Esophagus muscularis mucosa (tissue), 4 donors: ENCODE measurements around the gene PIF1. TPM values are rescaled to one million over a fixed set of nuclear protein-coding genes. Genes with fewer than 3 reads are reported as not detected.
A peak's percentile ranks its signal among the peaks of the same experiment; 100 is the strongest.
"Not testable (repeated sequence)": the region's sequence is repeated elsewhere in the genome, so short reads cannot be mapped to it uniquely, and the experiment has no call there.

Experiments
- DNase-seq: peaks from one replicate; pipeline ENCODE4 v3.0.0-alpha.2; 2017; ENCODE audit errors: extremely low spot score
- H3K27ac ChIP-seq, 4 donors: fragments of 200-600 bp; sonication (generic); replicated peaks in 1 of 4; 1 replicate in 3 of 4; 2 replicates in 1 of 4; pipeline ENCODE4 v1.5.1; 2016 to 2019; ENCODE audit warnings: mild to moderate bottlenecking in 1 of 4
- H3K27me3 ChIP-seq, 4 donors: fragments of 200-600 bp; sonication (generic); one replicate each; pipeline versions ENCODE4 v1.5.1 to v1.6.0; 2016 to 2019
- H3K36me3 ChIP-seq, 4 donors: fragments of 200-600 bp; sonication (generic); one replicate each; pipeline ENCODE4 v1.5.1; 2016 to 2019
- H3K4me1 ChIP-seq, 4 donors: fragments of 200-600 bp; sonication (generic); one replicate each; pipeline ENCODE4 v1.5.1; 2016 to 2019
- H3K4me3 ChIP-seq, 4 donors: fragments of 200-600 bp; sonication (generic); 1 replicate in 2 of 4; 2 replicates in 2 of 4; pipeline ENCODE4 v1.5.1; 2016 to 2019; ENCODE audit warnings: mild to moderate bottlenecking in 4 of 4, moderate library complexity in 1 of 4
- H3K9me3 ChIP-seq, 4 donors: fragments of 200-600 bp; sonication (generic); 1 replicate in 3 of 4; 2 replicates in 1 of 4; pipeline ENCODE4 v1.5.1; 2016 to 2019
- EP300 ChIP-seq: sonication (generic); formaldehyde crosslinking; IDR thresholded peaks from one replicate; pipeline ENCODE4 v1.6.1; 2017; ENCODE audit warnings: antibody characterized with exemption
- POLR2A ChIP-seq: fragments of 450-650 bp; IDR thresholded peaks from one replicate; pipeline ENCODE4 v1.6.1; 2017; ENCODE audit warnings: antibody characterized with exemption, moderate library complexity, mild to moderate bottlenecking, low read depth
- POLR2AphosphoS5 ChIP-seq, 2 donors: sonication (generic); formaldehyde crosslinking; IDR thresholded peaks; one replicate each; pipeline ENCODE4 v1.6.1; 2017; ENCODE audit warnings: antibody characterized with exemption in 2 of 2
- WGBS: methylation state at CpG from one replicate; pipeline ENCODE4 v1.1.5; 2018; 5-methylcytosine and 5-hydroxymethylcytosine counted together
- intact Hi-C: fragments of 100-400 bp; cut with DNase I; formaldehyde crosslinking; loops from one replicate; pipeline ENCODE4 v1.15.1; 2023
- total RNA-seq, 4 donors: library from RNA; depleted of rRNA; stranded (reverse); fragments of >200 nt; gene quantifications; one replicate each; pipeline versions ENCODE4 v1.1.0 to v1.2.1, GENCODE V29; 2016
- TF ChIP-seq, protein P1 (sequence below), 3 experiments: fragments of 200-600 bp in 2 of 3; fragments of 450-650 bp in 1 of 3; sonication (generic) in 2 of 3; IDR thresholded peaks; one replicate each; pipeline ENCODE4 v1.5.1; 2017 to 2019; ENCODE audit warnings: antibody characterized with exemption in 3 of 3, mild to moderate bottlenecking in 2 of 3, moderate library complexity in 1 of 3

Gene PIF1
- total RNA-seq, 4 donors from 2014 or later = 0.78 to 4.4 (median 2.0) TPM

DNA sequence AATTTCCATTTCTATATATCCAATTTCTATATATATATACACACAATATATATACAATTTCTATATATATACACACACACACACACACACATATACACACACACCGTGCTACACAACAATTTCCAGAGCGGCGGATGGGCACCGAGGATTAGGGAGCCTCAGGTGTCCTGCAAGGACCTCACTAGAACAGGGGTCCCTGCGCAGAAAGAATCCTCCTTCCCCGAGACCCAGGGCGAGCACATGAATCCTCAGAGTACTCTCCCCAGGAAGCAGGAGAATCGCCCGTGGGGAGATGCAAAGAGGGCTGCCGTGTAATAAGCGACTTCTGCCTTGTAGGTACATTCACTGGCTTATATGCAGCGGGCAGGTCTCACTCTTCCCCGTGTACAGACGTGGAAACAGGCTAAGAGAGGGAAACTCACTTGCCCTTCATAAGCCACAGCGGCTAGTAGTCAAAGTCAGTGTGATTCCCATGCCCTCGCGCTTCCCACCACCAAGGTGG is 467 bp downstream of the PIF1 start:
- TF ChIP-seq POLR2A = no peak
- TF ChIP-seq EP300 = no peak
- TF ChIP-seq POLR2AphosphoS5 (IDR thresholded peaks at IDR 0.05) = no peak
- TF ChIP-seq, protein P1, sequence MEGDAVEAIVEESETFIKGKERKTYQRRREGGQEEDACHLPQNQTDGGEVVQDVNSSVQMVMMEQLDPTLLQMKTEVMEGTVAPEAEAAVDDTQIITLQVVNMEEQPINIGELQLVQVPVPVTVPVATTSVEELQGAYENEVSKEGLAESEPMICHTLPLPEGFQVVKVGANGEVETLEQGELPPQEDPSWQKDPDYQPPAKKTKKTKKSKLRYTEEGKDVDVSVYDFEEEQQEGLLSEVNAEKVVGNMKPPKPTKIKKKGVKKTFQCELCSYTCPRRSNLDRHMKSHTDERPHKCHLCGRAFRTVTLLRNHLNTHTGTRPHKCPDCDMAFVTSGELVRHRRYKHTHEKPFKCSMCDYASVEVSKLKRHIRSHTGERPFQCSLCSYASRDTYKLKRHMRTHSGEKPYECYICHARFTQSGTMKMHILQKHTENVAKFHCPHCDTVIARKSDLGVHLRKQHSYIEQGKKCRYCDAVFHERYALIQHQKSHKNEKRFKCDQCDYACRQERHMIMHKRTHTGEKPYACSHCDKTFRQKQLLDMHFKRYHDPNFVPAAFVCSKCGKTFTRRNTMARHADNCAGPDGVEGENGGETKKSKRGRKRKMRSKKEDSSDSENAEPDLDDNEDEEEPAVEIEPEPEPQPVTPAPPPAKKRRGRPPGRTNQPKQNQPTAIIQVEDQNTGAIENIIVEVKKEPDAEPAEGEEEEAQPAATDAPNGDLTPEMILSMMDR (IDR thresholded peaks at IDR 0.05) = no peak
- peaks cover 18 to 43% (median 33%) of the 10 kb centered on the region in 4 donors for H3K4me1 ChIP-seq
- intact Hi-C loops = loop anchor here (10.0 kb wide), 1 partner anchor 160 kb away; the partner anchor contains the start of gene SPG21
- peak overlapping the region; percentile 45 to 53 (median 51) for H3K4me3 ChIP-seq
- 2% methylated on average over 17 of the region's 17 CpGs for WGBS
- H3K27ac ChIP-seq = peak overlapping the region; percentile 42 to 82 (median 74)
- no peaks in the 10 kb centered on the region for H3K9me3 ChIP-seq
- H3K36me3 ChIP-seq = no peaks in the 10 kb centered on the region
- H3K27me3 ChIP-seq = no peaks in the 10 kb centered on the region
- DNase-seq = no peak

DNA sequence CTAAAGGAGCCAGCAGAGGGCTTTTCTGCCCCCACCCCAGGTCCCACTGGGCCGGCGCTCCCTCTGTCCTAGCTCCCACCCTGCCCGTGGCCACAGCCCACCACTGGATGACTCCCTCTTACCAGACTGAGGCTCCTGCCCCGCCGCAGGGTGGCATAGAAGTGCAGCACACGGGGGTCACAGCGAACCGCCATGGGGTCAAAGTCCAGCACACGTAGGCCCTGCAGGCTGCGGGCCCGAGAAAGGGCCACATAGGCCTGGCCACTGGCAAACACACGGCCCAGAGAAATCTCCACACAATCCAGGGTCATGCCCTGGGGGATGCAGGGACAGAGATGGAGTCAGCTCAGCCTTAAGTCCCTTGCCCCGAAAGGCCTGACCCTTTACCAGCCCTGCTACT is 9.0 kb downstream of the PIF1 start:
- no peaks in the 10 kb centered on the region for H3K27me3 ChIP-seq
- WGBS = 92% methylated on average over 2 of the region's 13 CpGs
- intact Hi-C loops = no loop called here
- H3K4me3 ChIP-seq = no peak overlapping the region
- H3K36me3 ChIP-seq = no peaks in the 10 kb centered on the region
- TF ChIP-seq POLR2A (no peak), EP300 (no peak), POLR2AphosphoS5 (IDR thresholded peaks at IDR 0.05) (no peak)
- TF ChIP-seq, protein P1 (IDR thresholded peaks at IDR 0.05) = no peak
- H3K27ac ChIP-seq = no peak overlapping the region
- no peaks in the 10 kb centered on the region for H3K4me1 ChIP-seq
- no peak for DNase-seq
- no peaks in the 10 kb centered on the region for H3K9me3 ChIP-seq

DNA sequence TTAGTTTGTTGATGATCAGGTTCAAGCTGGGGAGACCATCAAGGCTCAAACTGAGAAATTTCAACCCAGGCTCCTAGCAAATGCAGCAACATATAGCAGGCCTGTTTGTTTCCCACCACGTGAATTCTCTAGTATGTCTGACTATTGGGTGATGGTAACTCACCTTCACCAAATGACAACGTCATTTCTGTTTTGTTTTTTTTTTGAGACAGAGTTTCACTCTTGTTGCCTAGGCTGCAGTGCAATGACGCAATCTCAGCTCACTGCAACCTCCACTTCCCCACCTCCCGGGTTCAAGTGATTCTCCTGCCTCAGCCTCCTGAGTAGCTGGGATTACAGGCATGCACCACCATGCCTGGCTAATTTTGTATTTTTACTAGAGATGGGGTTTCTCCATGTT is 10.5 kb downstream of the PIF1 start:
- H3K36me3 ChIP-seq, H3K9me3 ChIP-seq, intact Hi-C loops, H3K27ac ChIP-seq, DNase-seq, H3K27me3 ChIP-seq, H3K4me3 ChIP-seq: not testable (repeated sequence)
- H3K4me1 ChIP-seq = peaks cover 0 to 13% (median 7%) of the 10 kb centered on the region in 4 donors
- WGBS = 77% methylated on average over 4 of the region's 4 CpGs

DNA sequence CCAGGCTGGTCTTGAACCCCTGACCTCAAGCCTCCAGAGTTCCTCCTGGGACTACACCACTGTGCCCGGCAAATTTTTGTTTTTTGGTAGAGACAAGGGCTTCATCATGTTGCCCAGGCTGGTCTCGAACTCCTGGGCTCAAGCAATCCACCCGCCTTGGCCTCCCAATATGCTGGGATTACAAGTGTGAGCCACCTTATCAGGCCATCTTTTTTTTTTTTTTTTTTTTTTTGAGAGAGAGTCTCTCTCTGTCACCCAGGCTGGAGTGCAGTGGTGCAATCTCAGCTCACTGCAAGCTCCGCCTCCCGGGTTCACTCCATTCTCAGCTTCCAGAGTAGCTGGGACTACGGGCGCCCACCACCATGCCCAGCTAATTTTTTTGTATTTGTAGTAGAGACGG is 11.2 kb downstream of the PIF1 start:
- H3K36me3 ChIP-seq, DNase-seq, H3K4me3 ChIP-seq, H3K9me3 ChIP-seq, H3K27me3 ChIP-seq, H3K27ac ChIP-seq, intact Hi-C loops: not testable (repeated sequence)
- 92% methylated on average over 8 of the region's 8 CpGs for WGBS
- peaks cover 0 to 20% (median 14%) of the 10 kb centered on the region in 4 donors for H3K4me1 ChIP-seq

DNA sequence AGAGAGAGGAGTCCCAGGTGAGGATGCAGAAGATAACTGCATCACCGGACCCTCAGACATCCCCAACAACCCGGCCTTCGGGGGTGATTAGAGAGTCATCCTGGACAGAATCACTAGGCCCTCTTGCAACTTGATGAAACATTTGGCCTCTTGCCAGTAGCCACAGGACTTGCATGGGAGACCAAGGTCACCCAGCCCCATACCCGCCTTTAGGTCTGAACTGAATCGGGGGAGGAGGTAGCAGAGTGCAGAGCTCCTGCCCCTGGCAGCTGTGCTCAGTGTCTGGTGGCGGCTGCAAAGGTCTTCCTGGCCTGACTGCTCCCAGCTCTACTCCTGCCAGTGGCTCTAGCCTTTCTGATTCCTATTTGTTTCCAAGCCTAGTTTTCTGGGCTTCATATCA is 12.4 kb downstream of the PIF1 start:
- H3K9me3 ChIP-seq = no peaks in the 10 kb centered on the region
- no peak overlapping the region for H3K4me3 ChIP-seq
- no peaks in the 10 kb centered on the region for H3K36me3 ChIP-seq
- no peak for TF ChIP-seq POLR2A
- TF ChIP-seq, protein P1 (IDR thresholded peaks at IDR 0.05) = no peak
- no peak for TF ChIP-seq EP300
- no peak for TF ChIP-seq POLR2AphosphoS5 (IDR thresholded peaks at IDR 0.05)
- DNase-seq = no peak
- intact Hi-C loops = no loop called here
- H3K4me1 ChIP-seq = peaks cover 0 to 32% (median 26%) of the 10 kb centered on the region in 4 donors
- WGBS = 59% methylated on average over 6 of the region's 6 CpGs
- no peaks in the 10 kb centered on the region for H3K27me3 ChIP-seq
- H3K27ac ChIP-seq = no peak overlapping the region
